ENCODE data around the gene HCK. TPM values are rescaled to one million over a fixed set of nuclear protein-coding genes. Genes with fewer than 3 reads are reported as not detected.

Gene HCK
- total and polyA plus RNA-seq, 9 of the 15 experiments (the other 6 are each of a cell fraction or from before 2014, with no cell fraction given), result 0.09 to 0.51 (median 0.27) TPM; not detected in 6

DNA sequence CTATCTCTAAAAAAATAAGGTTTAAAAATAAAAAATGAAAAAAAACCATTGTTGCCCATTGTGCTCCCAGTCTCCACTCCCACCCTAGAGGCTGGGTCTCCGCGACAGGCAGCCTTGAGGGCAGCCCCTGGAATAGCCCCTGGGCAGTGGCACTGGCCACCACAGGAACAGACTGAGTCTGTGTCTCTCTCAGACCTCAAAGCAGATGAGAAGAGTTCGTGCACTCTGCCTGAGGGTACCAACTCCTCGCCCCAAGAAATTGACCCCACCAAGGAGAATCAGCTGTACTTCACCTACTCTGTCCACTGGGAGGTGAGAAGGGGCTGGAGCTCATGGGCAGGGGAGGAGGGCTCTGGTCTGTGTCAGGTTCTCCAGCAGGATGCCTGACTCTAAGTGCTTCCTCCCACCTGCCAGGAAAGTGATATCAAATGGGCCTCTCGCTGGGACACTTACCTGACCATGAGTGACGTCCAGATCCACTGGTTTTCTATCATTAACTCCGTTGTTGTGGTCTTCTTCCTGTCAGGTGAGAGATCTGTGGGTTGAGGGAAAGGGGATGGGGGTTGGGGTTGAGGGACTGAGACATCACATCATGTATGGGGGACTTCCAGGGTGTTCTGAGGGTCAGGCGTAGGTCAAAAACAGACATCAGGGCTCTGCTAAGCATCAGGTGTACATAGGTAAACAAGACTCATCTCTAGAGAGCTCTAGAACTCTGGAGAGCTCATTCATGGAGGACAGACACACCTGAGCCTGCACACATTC lies 93.0 kb downstream of the HCK start:
- in situ Hi-C loops (cut with MboI) (no loop called here), intact Hi-C loops (cut with micrococcal nuclease) (no loop called here)
- WGBS (ENCODE audit: insufficient coverage, low coverage, missing lambda C conversion rate), result 92% methylated on average over 8 of the region's 8 CpGs
- Histone ChIP-seq H3K9ac (ENCODE audit: insufficient read depth in 1 of 2, low read depth in 2 of 2, low read length in 2 of 2) (no peak overlapping the region), H3K4me1 (replicated peaks in 1 of 2; ENCODE audit: control insufficient read depth in 2 of 2, insufficient read depth in 2 of 2, low read length in 2 of 2) (no peaks in the 10 kb centered on the region), H2AFZ (ENCODE audit: low read depth, low read length) (no peak overlapping the region), H4K20me1 (replicated peaks; ENCODE audit: control insufficient read depth, insufficient read depth, low read length) (no peaks in the 10 kb centered on the region; the same call in 1 of the 2 replicates), H3K79me2 (ENCODE audit: control insufficient read depth, insufficient read depth, low read length) (no peaks in the 10 kb centered on the region), H3K4me3 (no peak overlapping the region), H3K9me1 (ENCODE audit: control insufficient read depth, insufficient read depth, low read length) (no peaks in the 10 kb centered on the region), H3K27me3 (ENCODE audit: control insufficient read depth in 2 of 2, insufficient read depth in 2 of 2, low read length in 2 of 2) (no peaks in the 10 kb centered on the region), H3K36me3 (ENCODE audit: control insufficient read depth, insufficient read depth, low read length) (peaks cover 81% of the 10 kb centered on the region; the same call in 2 of the 3 replicates), H3K9me3 (replicated peaks; ENCODE audit: control insufficient read depth, insufficient read depth, low read depth, low read length) (no peaks in the 10 kb centered on the region), H3K27ac (ENCODE audit: extremely low read depth, low read depth, low read length) (no peak overlapping the region), H3K4me2 (ENCODE audit: insufficient read depth, low read length) (no peak overlapping the region)
- no peak for TF ChIP-seq ZNF384 (IDR thresholded peaks at IDR 0.05; ENCODE audit: low read depth, low read length)
- TF ChIP-seq THRAP3 (IDR thresholded peaks at IDR 0.05; ENCODE audit: borderline replicate concordance), result no peak
- no peak for TF ChIP-seq ZNF41 (CRISPR knock-in tag; conservative IDR thresholded peaks at IDR 0.05)
- TF ChIP-seq, protein P1, sequence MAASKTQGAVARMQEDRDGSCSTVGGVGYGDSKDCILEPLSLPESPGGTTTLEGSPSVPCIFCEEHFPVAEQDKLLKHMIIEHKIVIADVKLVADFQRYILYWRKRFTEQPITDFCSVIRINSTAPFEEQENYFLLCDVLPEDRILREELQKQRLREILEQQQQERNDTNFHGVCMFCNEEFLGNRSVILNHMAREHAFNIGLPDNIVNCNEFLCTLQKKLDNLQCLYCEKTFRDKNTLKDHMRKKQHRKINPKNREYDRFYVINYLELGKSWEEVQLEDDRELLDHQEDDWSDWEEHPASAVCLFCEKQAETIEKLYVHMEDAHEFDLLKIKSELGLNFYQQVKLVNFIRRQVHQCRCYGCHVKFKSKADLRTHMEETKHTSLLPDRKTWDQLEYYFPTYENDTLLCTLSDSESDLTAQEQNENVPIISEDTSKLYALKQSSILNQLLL (CRISPR knock-in tag; IDR thresholded peaks at IDR 0.05; ENCODE audit: borderline replicate concordance), result no peak
- TF ChIP-seq NFE2 (IDR thresholded peaks at IDR 0.05; ENCODE audit: low read depth), result no peak
- no peak for TF ChIP-seq MED1 (CRISPR knock-in tag; IDR thresholded peaks at IDR 0.05; ENCODE audit: borderline replicate concordance)
- no peak for TF ChIP-seq E2F3 (CRISPR knock-in tag; IDR thresholded peaks at IDR 0.05)
- TF ChIP-seq GMEB1 (CRISPR knock-in tag; IDR thresholded peaks at IDR 0.05), result no peak
- TF ChIP-seq ZNF707 (CRISPR knock-in tag; conservative IDR thresholded peaks at IDR 0.05), result no peak
- no peak for TF ChIP-seq RCOR1 (IDR thresholded peaks at IDR 0.05; ENCODE audit: borderline replicate concordance in 1 of 2, low read depth in 2 of 2, low read length in 2 of 2)
- TF ChIP-seq KDM5B (IDR thresholded peaks at IDR 0.05; ENCODE audit: insufficient replicate concordance, low read depth, low read length), result no peak
- no peak for TF ChIP-seq RHOXF2B (CRISPR knock-in tag; conservative IDR thresholded peaks at IDR 0.05)
- TF ChIP-seq CHD2 (IDR thresholded peaks at IDR 0.05; ENCODE audit: low read depth, low read length), result no peak
- TF ChIP-seq MEF2D (tag; conservative IDR thresholded peaks at IDR 0.05; ENCODE audit: low read depth), result no peak
- no peak for TF ChIP-seq FOXA3 (CRISPR knock-in tag; conservative IDR thresholded peaks at IDR 0.05 in 1 of 2, IDR thresholded peaks at IDR 0.05 in 1 of 2)
- DNase-seq (ENCODE audit: extremely low read depth in 1 of 4, low spot score in 3 of 4) (no peak), FAIRE-seq (no peak), ATAC-seq (no peak)
- CTCF ChIA-PET (ENCODE audit: low intra/inter-chr PET ratio), result no interaction called here
- no TSS peak for BruUV-seq (replicated peaks)
- POLR2A ChIA-PET, result interaction anchor here (0.5 to 1.1 kb wide), 3 partner anchors 11 to 421 kb away, joined by 3 to 5 read pairs (median 4); no protein-coding TSS in a partner anchor

All from K562 (cell line).